CD4-positive, alpha-beta T cell treated with Interleukin-6 for 4 hours (primary cell): ENCODE data around the gene FOXP1.

Experiments used
- DNase-seq: peaks from one replicate; pipeline ENCODE4 v3.0.0-alpha.2; 2020; ENCODE audit warnings: mixed read lengths

The FOXP1 gene

DNA sequence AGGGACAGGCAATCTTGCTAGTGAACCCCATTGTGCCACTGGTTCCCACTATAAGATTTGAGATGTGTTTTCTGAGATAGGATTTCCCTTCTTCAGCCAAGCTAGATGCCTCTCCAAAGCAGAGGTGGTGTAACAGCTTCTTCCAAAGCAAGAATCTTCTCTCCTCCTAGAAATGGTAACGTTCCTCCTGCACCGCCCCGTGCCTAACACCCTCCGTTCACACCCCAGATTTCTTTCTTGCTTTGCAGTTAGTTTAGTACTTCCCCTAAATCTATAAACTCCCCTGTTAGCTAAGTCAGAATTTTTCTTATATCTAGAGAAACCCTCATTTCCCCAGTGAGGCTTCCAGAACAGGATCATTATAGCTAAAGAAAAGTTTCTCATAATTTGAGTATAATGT is 653.5 kb downstream of the FOXP1 start:
- DNase-seq: no peak

DNA sequence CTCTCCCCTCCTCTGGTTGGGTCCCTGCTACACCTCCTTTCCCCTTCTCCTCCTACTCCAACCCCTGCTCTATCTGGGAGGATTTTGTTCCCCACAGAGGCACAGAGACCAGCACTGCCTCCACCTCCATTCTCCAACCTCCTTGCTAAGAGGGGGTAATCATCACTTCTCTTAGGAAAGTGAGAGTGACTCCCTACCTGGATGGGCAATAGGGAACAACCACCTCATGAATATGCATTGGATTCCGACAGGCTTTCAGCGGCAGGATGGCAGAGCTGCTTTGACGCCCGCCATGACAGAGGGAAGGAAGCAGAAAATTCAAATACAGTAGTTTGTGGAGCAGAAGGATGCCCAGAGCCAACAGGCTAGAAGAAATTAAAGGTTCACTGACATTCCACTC is 656.3 kb downstream of the FOXP1 start:
- DNase-seq: no peak

- no peak for DNase-seq
Measured at GRCh38 chr3:70926835-70927234, 656.7 kb downstream of the FOXP1 start.

- no peak for DNase-seq
Measured at GRCh38 chr3:70919661-70920060, 663.9 kb downstream of the FOXP1 start.

GRCh38 chr3:70919091-70919490 is 664.4 kb downstream of the FOXP1 start:
- DNase-seq: no peak

DNA sequence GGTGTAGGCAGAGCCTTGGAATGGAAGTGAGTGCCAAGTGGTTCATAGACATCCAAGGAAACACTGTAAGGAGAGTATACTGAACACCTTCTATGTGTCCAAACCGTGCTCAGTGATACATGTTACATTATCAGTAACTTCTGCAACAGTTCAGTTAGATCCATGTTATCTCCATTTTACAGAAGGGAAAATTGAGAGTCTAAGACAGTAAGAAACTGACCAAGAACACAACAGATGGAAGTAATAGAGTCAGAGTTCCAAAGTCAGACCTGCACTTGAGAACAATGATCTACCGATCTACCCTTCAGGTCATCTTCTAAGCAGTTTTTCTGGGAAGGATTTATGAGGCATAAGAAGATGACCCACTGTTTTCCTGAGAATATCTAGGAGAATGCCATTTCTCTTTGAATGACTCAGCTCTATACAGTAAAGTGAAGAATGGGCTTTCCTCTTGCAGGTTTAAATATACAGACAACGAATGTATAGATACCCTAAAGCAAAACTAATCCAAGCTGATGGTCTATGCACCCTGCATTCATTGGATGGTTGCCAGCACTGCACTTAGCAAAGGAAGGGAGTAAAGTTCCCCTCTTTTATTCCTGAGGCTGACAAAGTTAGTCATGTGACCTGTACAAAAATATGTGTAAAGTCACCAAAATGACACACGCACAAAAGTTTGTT is 667.0 kb downstream of the FOXP1 start:
- DNase-seq: no peak

GRCh38 chr3:70914862-70915261 is 668.7 kb downstream of the FOXP1 start:
- DNase-seq: no peak

DNA sequence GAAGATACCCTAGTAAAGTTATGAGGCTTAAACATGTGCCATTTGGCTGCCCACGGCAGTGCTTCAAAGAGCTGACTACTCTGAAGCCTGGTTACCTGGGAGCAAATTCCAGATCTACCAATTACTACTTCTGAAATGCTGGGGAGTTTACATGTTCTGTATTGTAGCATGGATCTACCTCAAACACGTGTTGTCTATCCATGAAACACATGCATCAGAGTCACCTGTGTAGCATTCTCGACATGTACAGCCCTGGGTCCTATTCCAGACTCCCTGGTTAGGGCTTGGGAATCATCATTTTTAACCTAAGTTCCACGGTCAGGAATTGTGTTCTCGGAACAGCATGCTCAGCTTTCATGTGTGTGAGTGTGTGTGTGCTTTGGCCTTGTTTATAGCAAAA is 671.8 kb downstream of the FOXP1 start:
- no peak for DNase-seq

DNA sequence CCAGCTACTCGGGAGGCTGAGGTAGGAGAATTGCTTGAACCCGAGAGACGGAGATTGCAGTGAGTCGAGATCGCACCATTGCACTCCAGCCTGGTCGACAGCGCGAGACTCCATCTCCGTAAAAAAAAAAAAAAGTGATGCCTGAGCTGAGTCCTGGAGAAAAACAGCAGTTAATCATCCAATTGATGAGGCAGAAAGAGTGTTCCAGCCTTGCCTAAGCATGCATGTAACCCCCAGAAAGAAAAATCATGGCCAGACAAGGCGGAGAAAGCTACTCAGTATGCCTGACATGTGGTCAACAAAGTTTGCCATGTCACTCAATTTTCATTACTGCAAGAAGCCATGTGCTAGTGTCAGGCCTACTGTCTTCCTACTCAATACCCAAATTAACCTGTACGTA is 678.0 kb downstream of the FOXP1 start:
- DNase-seq: no peak
